Breast epithelium (tissue), 4 donors: Measurements from ENCODE around the gene UCK2. TPM values are rescaled to one million over a fixed set of nuclear protein-coding genes. Genes with fewer than 3 reads are reported as not detected.

Source experiments
- DNase-seq, 2 donors: peaks; one replicate each; pipeline ENCODE4 v3.0.0-alpha.2; 2019; ENCODE audit warnings: low spot score in 2 of 2
- H3K27ac ChIP-seq, 2 donors: fragments of 200-600 bp; sonication (generic) in 1 of 2; one replicate each; pipeline ENCODE4 v1.5.1; 2016 to 2019; ENCODE audit warnings: mild to moderate bottlenecking in 1 of 2
- H3K27me3 ChIP-seq, 2 donors: fragments of 200-600 bp; sonication (generic) in 1 of 2; one replicate each; pipeline versions ENCODE4 v1.5.1 to v1.6.0; 2017 to 2019; ENCODE audit warnings: control low read depth in 1 of 2, mild to moderate bottlenecking in 1 of 2
- H3K36me3 ChIP-seq: fragments of 200-600 bp; one replicate; pipeline ENCODE4 v1.5.1; 2019
- H3K4me1 ChIP-seq, 2 donors: fragments of 200-600 bp; sonication (generic); one replicate each; pipeline ENCODE4 v1.5.1; 2016 to 2019; ENCODE audit warnings: control low read depth in 1 of 2
- H3K4me3 ChIP-seq, 3 donors: fragments of 200-600 bp; sonication (generic); 1 replicate in 2 of 3; 2 replicates in 1 of 3; pipeline ENCODE4 v1.5.1; 2016 to 2019; ENCODE audit warnings: mild to moderate bottlenecking in 3 of 3, moderate library complexity in 2 of 3
- H3K9me3 ChIP-seq, 2 donors: fragments of 200-600 bp; sonication (generic) in 1 of 2; one replicate each; pipeline ENCODE4 v1.5.1; 2016 to 2019; ENCODE audit warnings: control low read depth in 1 of 2
- CTCF ChIP-seq, 3 donors: fragments of 450-650 bp; IDR thresholded peaks; one replicate each; pipeline ENCODE4 v1.5.1; 2016 to 2017; ENCODE audit warnings: antibody characterized with exemption in 3 of 3, mild to moderate bottlenecking in 3 of 3, moderate library complexity in 3 of 3
- POLR2A ChIP-seq: fragments of 450-650 bp; IDR thresholded peaks from one replicate; pipeline ENCODE4 v1.6.1; 2016; ENCODE audit warnings: antibody characterized with exemption, mild to moderate bottlenecking, moderate library complexity
- POLR2AphosphoS5 ChIP-seq, 3 donors: sonication (generic); formaldehyde crosslinking; IDR thresholded peaks; one replicate each; pipeline ENCODE4 v1.6.1; 2017; ENCODE audit warnings: antibody characterized with exemption in 3 of 3
- intact Hi-C: fragments of 100-400 bp; cut with DNase I; formaldehyde crosslinking; loops from one replicate; pipeline ENCODE4 v1.15.1; 2023; ENCODE audit warnings: low total_unique reads
- total RNA-seq, 3 donors: library from RNA; depleted of rRNA; stranded (reverse); fragments of >200 nt; gene quantifications; one replicate each; pipeline ENCODE4 v1.1.0, GENCODE V29; 2016

UCK2 gene
- total RNA-seq, 3 donors from 2014 or later: 13.6 to 51.1 (median 45.9) TPM

GRCh38 chr1:165840423-165840822 lies 13.0 kb downstream of the UCK2 start:
- intact Hi-C loops: no loop called here

DNA sequence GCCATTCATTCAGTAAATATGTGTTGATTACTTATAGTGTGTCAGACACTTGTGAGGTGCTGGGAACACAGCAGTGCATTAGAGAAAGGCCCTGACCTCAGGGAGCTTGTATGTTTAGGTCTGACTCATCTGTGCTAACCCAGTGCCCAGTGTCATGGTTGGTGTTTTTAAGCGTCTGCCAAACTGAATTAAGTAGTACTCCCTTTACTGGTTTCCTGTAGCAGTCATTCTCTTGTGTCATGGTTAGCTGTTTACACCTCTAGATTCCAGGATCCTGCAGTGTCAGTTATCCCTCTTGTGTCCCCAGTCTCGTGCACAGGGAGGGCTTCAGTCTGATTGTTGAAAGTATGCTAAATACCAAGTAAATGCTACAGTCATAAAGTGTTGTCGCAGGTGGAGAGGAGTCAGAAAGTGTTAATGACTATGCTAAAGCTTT lies 14.2 kb downstream of the UCK2 start:
- Histone ChIP-seq H3K9me3 (no peaks in the 10 kb centered on the region), H3K36me3 (no peaks in the 10 kb centered on the region), H3K4me1 (no peaks in the 10 kb centered on the region), H3K27ac (no peak overlapping the region), H3K27me3 (no peaks in the 10 kb centered on the region), H3K4me3 (no peak overlapping the region)
- no peak for TF ChIP-seq POLR2A
- no peak for TF ChIP-seq POLR2AphosphoS5 (IDR thresholded peaks at IDR 0.05)
- intact Hi-C loops: no loop called here
- DNase-seq: no peak

More at GRCh38 chr1:165840423-165840822, 13.0 kb downstream of the UCK2 start:
- H3K27ac ChIP-seq: no peak overlapping the region
- no peaks in the 10 kb centered on the region for H3K36me3 ChIP-seq
- no peak overlapping the region for H3K4me3 ChIP-seq
- no peaks in the 10 kb centered on the region for H3K27me3 ChIP-seq
- no peaks in the 10 kb centered on the region for H3K4me1 ChIP-seq
- no peak for DNase-seq
- H3K9me3 ChIP-seq: no peaks in the 10 kb centered on the region
- TF ChIP-seq POLR2AphosphoS5 (IDR thresholded peaks at IDR 0.05): no peak
- no peak for TF ChIP-seq CTCF (IDR thresholded peaks at IDR 0.05)
- no peak for TF ChIP-seq POLR2A

GRCh38 chr1:165842023-165842670 lies 14.7 kb downstream of the UCK2 start:
- TF ChIP-seq CTCF (IDR thresholded peaks at IDR 0.05) (no peak), POLR2A (no peak), POLR2AphosphoS5 (IDR thresholded peaks at IDR 0.05) (no peak)
- no peaks in the 10 kb centered on the region for H3K9me3 ChIP-seq
- intact Hi-C loops: no loop called here
- H3K4me1 ChIP-seq: no peaks in the 10 kb centered on the region
- no peak overlapping the region for H3K4me3 ChIP-seq
- no peaks in the 10 kb centered on the region for H3K36me3 ChIP-seq
- H3K27ac ChIP-seq: no peak overlapping the region
- no peak for DNase-seq
- no peaks in the 10 kb centered on the region for H3K27me3 ChIP-seq

DNA sequence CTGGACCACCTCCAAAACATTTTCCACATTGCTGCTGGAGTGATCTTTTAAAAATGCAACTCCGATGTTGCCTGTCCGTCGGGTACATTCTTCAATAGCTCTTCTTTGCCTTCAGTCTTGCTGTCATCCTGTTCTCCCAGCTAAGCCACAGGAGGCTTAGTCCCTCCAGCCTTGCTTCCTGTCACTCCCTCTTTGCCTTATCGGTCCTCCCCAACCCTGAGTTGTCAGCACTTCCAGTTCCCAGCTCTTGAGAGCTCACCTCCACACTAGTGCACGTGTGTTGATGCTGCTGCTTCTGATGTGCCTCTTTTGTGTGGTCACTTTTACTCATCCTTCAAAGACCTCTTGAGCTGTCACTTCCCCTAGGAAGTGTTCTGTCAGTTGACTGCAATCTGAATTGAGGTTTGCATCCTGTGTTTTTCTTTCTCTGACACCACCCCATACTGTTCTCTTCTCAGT lies 15.3 kb downstream of the UCK2 start:
- Histone ChIP-seq H3K27me3 (no peaks in the 10 kb centered on the region), H3K36me3 (no peaks in the 10 kb centered on the region), H3K4me3 (no peak overlapping the region), H3K27ac (no peak overlapping the region), H3K9me3 (no peaks in the 10 kb centered on the region), H3K4me1 (no peaks in the 10 kb centered on the region)
- TF ChIP-seq POLR2A: no peak
- TF ChIP-seq POLR2AphosphoS5 (IDR thresholded peaks at IDR 0.05): no peak
- no peak for TF ChIP-seq CTCF (IDR thresholded peaks at IDR 0.05)
- intact Hi-C loops: no loop called here
- DNase-seq: no peak

DNA sequence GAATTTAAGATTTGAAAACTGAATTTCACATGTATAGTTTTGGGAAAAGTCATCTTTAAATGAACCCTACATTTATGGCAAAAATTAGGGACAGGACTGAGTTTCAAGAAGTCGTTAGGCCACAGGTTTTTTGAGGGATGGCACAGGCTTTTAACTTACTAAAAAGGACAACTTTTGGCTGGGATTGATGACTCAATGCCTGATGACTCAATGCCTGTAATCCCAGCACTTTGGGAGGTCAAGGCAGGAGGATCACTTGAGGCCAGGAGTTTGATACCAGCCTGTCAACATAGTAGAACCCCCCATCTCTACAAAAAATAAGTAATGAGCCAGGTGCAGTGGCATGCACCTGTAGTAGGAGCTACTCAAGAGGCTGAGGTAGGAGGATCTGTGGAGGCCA lies 15.9 kb downstream of the UCK2 start:
- no peak for DNase-seq
- Histone ChIP-seq H3K4me3 (no peak overlapping the region), H3K27ac (no peak overlapping the region), H3K4me1 (no peaks in the 10 kb centered on the region), H3K9me3 (no peaks in the 10 kb centered on the region), H3K36me3 (no peaks in the 10 kb centered on the region), H3K27me3 (no peaks in the 10 kb centered on the region)
- no peak for TF ChIP-seq CTCF (IDR thresholded peaks at IDR 0.05)
- no peak for TF ChIP-seq POLR2A
- TF ChIP-seq POLR2AphosphoS5 (IDR thresholded peaks at IDR 0.05): no peak
- intact Hi-C loops: no loop called here
